Activated naive CD8-positive, alpha-beta T cell treated with anti-CD3 and anti-CD28 coated beads, Interleukin-2, amount 50 U/mL, for 24 hours (primary cell): ENCODE measurements around the gene TRAPPC4.
"Not testable (repeated sequence)": the region's sequence is repeated elsewhere in the genome, so short reads cannot be mapped to it uniquely, and the experiment has no call there.

Experiments used
- ATAC-seq: fragments of 150-1000 bp; cut with Tn5 transposase; one replicate; pipeline ENCODE4 v1.10.0; 2021
- DNase-seq: peaks from one replicate; pipeline ENCODE4 v3.0.0; 2021
- H3K27ac Mint-ChIP-seq: one replicate; pipeline ENCODE4 v1.8.0; 2021; ENCODE audit warnings: mild to moderate bottlenecking, mixed read lengths
- H3K27me3 Mint-ChIP-seq: one replicate; pipeline ENCODE4 v1.8.0; 2021; ENCODE audit warnings: mixed read lengths
- H3K36me3 Mint-ChIP-seq: one replicate; pipeline ENCODE4 v1.8.0; 2021; ENCODE audit warnings: low read depth, mixed read lengths
- H3K4me1 Mint-ChIP-seq: one replicate; pipeline ENCODE4 v1.8.0; 2021; ENCODE audit warnings: mixed read lengths
- H3K4me3 Mint-ChIP-seq: one replicate; pipeline ENCODE4 v1.8.0; 2021; ENCODE audit warnings: mild to moderate bottlenecking, moderate library complexity, mixed read lengths
- H3K9me3 Mint-ChIP-seq: one replicate; pipeline ENCODE4 v1.8.0; 2021; ENCODE audit warnings: mixed read lengths

TRAPPC4 gene

GRCh38 chr11:119057000-119057769 lies 38.6 kb downstream of the TRAPPC4 start, which contains the start of gene HYOU1:
HYOU1 (minus strand) TSS chr11:119057205; CDS start chr11:119056160, 1,045 bp downstream.
- Mint-ChIP-seq H3K27me3 (no peaks in the 10 kb centered on the region), H3K27ac (peak within 1 kb of the TSS; percentile 94), H3K4me1 (peaks cover 39% of the 10 kb centered on the region), H3K4me3 (peak within 1 kb of the TSS; percentile 95), H3K9me3 (no peaks in the 10 kb centered on the region), H3K36me3 (peaks cover 43% of the 10 kb centered on the region)
- ATAC-seq, result peak; percentile 96
- DNase-seq, result peak; percentile 99

GRCh38 chr11:119059128-119059527 lies 40.6 kb downstream of the TRAPPC4 start:
- not testable (repeated sequence) for H3K27ac Mint-ChIP-seq, DNase-seq, H3K27me3 Mint-ChIP-seq

GRCh38 chr11:119061256-119061655 lies 42.7 kb downstream of the TRAPPC4 start:
- Mint-ChIP-seq H3K36me3 (peaks cover 12% of the 10 kb centered on the region), H3K4me3 (no peak overlapping the region), H3K27ac (no peak overlapping the region), H3K9me3 (no peaks in the 10 kb centered on the region), H3K4me1 (peaks cover 21% of the 10 kb centered on the region), H3K27me3 (no peaks in the 10 kb centered on the region)
- ATAC-seq (no peak), DNase-seq (no peak)

More at GRCh38 chr11:119059128-119059527, 40.6 kb downstream of the TRAPPC4 start:
- not testable (repeated sequence) for ATAC-seq, H3K4me3 Mint-ChIP-seq, H3K9me3 Mint-ChIP-seq
- peaks cover 28% of the 10 kb centered on the region for H3K4me1 Mint-ChIP-seq
- H3K36me3 Mint-ChIP-seq, result peaks cover 28% of the 10 kb centered on the region

GRCh38 chr11:119062779-119063178 lies 44.2 kb downstream of the TRAPPC4 start:
- H3K4me3 Mint-ChIP-seq, result no peak overlapping the region
- peaks cover 8% of the 10 kb centered on the region for H3K36me3 Mint-ChIP-seq
- H3K4me1 Mint-ChIP-seq, result peaks cover 29% of the 10 kb centered on the region
- no peaks in the 10 kb centered on the region for H3K9me3 Mint-ChIP-seq
- no peaks in the 10 kb centered on the region for H3K27me3 Mint-ChIP-seq
- ATAC-seq (no peak), DNase-seq (no peak)
- H3K27ac Mint-ChIP-seq, result no peak overlapping the region

- peak overlapping the region; percentile 0 for H3K27ac Mint-ChIP-seq
- DNase-seq (peak; percentile 30), ATAC-seq (peak; percentile 17)
- no peaks in the 10 kb centered on the region for H3K9me3 Mint-ChIP-seq
- H3K4me1 Mint-ChIP-seq, result peaks cover 27% of the 10 kb centered on the region
- peak overlapping the region; percentile 45 for H3K4me3 Mint-ChIP-seq
- H3K27me3 Mint-ChIP-seq, result no peaks in the 10 kb centered on the region
- peaks cover 11% of the 10 kb centered on the region for H3K36me3 Mint-ChIP-seq
These were observed 46.8 kb downstream of the TRAPPC4 start for GRCh38 chr11:119065369-119065768.

GRCh38 chr11:119067371-119068222 lies 49.0 kb downstream of the TRAPPC4 start, which contains the start of gene VPS11:
VPS11 (plus strand) TSS chr11:119067818; CDS start chr11:119067824, 6 bp downstream.
- peaks cover 27% of the 10 kb centered on the region for H3K4me1 Mint-ChIP-seq
- no peaks in the 10 kb centered on the region for H3K27me3 Mint-ChIP-seq
- peaks cover 16% of the 10 kb centered on the region for H3K36me3 Mint-ChIP-seq
- DNase-seq, result peak; percentile 99
- peak within 1 kb of the TSS; percentile 87 for H3K4me3 Mint-ChIP-seq
- peak within 1 kb of the TSS; percentile 93 for H3K27ac Mint-ChIP-seq
- peak; percentile 100 for ATAC-seq
- H3K9me3 Mint-ChIP-seq, result no peaks in the 10 kb centered on the region
